Tibial nerve (tissue), 4 donors: ENCODE data around the gene KRT82.

Source experiments
- EP300 ChIP-seq, 2 donors: sonication (generic); formaldehyde crosslinking; IDR thresholded peaks; one replicate each; pipeline ENCODE4 v1.6.1; 2017; ENCODE audit warnings: antibody characterized with exemption in 2 of 2, mild to moderate bottlenecking in 1 of 2
- TF ChIP-seq, protein P1 (sequence below), 5 experiments: fragments of 200-600 bp in 3 of 5; fragments of 450-650 bp in 2 of 5; sonication (generic) in 3 of 5; IDR thresholded peaks; one replicate each; pipeline ENCODE4 v1.5.1; 2016 to 2019; ENCODE audit warnings: antibody characterized with exemption in 5 of 5, mild to moderate bottlenecking in 3 of 5, moderate library complexity in 2 of 5

GRCh38 chr12:52411815-52412214, 5.7 kb upstream of the KRT82 start:
- TF ChIP-seq, protein P1, sequence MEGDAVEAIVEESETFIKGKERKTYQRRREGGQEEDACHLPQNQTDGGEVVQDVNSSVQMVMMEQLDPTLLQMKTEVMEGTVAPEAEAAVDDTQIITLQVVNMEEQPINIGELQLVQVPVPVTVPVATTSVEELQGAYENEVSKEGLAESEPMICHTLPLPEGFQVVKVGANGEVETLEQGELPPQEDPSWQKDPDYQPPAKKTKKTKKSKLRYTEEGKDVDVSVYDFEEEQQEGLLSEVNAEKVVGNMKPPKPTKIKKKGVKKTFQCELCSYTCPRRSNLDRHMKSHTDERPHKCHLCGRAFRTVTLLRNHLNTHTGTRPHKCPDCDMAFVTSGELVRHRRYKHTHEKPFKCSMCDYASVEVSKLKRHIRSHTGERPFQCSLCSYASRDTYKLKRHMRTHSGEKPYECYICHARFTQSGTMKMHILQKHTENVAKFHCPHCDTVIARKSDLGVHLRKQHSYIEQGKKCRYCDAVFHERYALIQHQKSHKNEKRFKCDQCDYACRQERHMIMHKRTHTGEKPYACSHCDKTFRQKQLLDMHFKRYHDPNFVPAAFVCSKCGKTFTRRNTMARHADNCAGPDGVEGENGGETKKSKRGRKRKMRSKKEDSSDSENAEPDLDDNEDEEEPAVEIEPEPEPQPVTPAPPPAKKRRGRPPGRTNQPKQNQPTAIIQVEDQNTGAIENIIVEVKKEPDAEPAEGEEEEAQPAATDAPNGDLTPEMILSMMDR (IDR thresholded peaks at IDR 0.05), result no peak
- no peak for TF ChIP-seq EP300 (IDR thresholded peaks at IDR 0.05)
